Endodermal cell (in vitro differentiated cells): Measurements from ENCODE around the gene LCN9. TPM values are rescaled to one million over a fixed set of nuclear protein-coding genes. Genes with fewer than 3 reads are reported as not detected.

Experiments used
- DNase-seq: peaks from one replicate; pipeline ENCODE4 v3.0.0-alpha.2; 2017
- H3K27ac ChIP-seq: 2 replicates; pipeline ENCODE4 v1.5.1; 2013; ENCODE audit warnings: mild to moderate bottlenecking, low read depth, low read length, moderate library complexity
- H3K27me3 ChIP-seq: 2 replicates; pipeline ENCODE4 v1.6.1; 2013; ENCODE audit warnings: mild to moderate bottlenecking, low read length, moderate library complexity; ENCODE audit not compliant: insufficient read depth, control insufficient read depth, poor library complexity, severe bottlenecking
- H3K36me3 ChIP-seq: 2 replicates; pipeline ENCODE4 v1.7.0; 2013; ENCODE audit warnings: mild to moderate bottlenecking, low read length, moderate library complexity; ENCODE audit not compliant: control insufficient read depth, insufficient read depth
- H3K4me1 ChIP-seq: one replicate; pipeline ENCODE4 v1.7.0; 2013; ENCODE audit warnings: low read length; ENCODE audit not compliant: control insufficient read depth, insufficient read depth
- H3K4me3 ChIP-seq: 2 replicates; pipeline ENCODE4 v1.5.1; 2013; ENCODE audit warnings: mild to moderate bottlenecking, low read length, moderate library complexity
- H3K9ac ChIP-seq: 2 replicates; pipeline ENCODE4 v1.6.1; 2013; ENCODE audit warnings: mild to moderate bottlenecking, low read length, moderate library complexity; ENCODE audit not compliant: poor library complexity, severe bottlenecking; ENCODE audit errors: extremely low read depth
- H3K9me3 ChIP-seq: 2 replicates; pipeline ENCODE4 v1.6.1; 2013; ENCODE audit warnings: mild to moderate bottlenecking, low read length, moderate library complexity; ENCODE audit not compliant: control insufficient read depth
- H3K27ac Mint-ChIP-seq: 2 replicates; pipeline ENCODE4 v1.8.0; 2020; ENCODE audit warnings: mixed read lengths
- H3K27me3 Mint-ChIP-seq: 2 replicates; pipeline ENCODE4 v1.8.0; 2021; ENCODE audit warnings: mild to moderate bottlenecking, mixed read lengths; ENCODE audit not compliant: insufficient read depth
- H3K36me3 Mint-ChIP-seq: 2 replicates; pipeline ENCODE4 v1.8.0; 2020; ENCODE audit warnings: low read depth, mixed read lengths
- H3K4me1 Mint-ChIP-seq: 2 replicates; pipeline ENCODE4 v1.8.0; 2020; ENCODE audit warnings: mixed read lengths
- H3K4me3 Mint-ChIP-seq: 2 replicates; pipeline ENCODE4 v1.8.0; 2020; ENCODE audit warnings: mild to moderate bottlenecking, moderate library complexity, mixed read lengths
- H3K9me3 Mint-ChIP-seq: 2 replicates; pipeline ENCODE4 v1.8.0; 2020; ENCODE audit warnings: mild to moderate bottlenecking, mixed read lengths
- WGBS, 2 experiments: methylation state at CpG; one replicate each; pipeline versions ENCODE4 v1.1.5 to v1.1.7; 2013; ENCODE audit warnings: missing lambda C conversion rate in 2 of 2, mixed read lengths in 1 of 2; ENCODE audit not compliant: insufficient coverage in 1 of 2, insufficient read length in 1 of 2; 5-methylcytosine and 5-hydroxymethylcytosine counted together
- total RNA-seq, 2 donors: library from RNA; stranded (reverse); fragmentation: NEBNext Ultra II Directional in 1 of 2; extraction: Animal tissue kit (Norgen Biotek cat#: 25700) in 1 of 2; gene quantifications; 2 replicates in 1 of 2; 3 replicates in 1 of 2; pipeline ENCODE4 v1.2.1, GENCODE V29; 2021
- TF ChIP-seq, protein P1 (sequence below): fragments of 200-600 bp; sonication (generic); conservative IDR thresholded peaks from 2 replicates; pipeline ENCODE4 v1.5.0; 2021; ENCODE audit warnings: antibody characterized with exemption, mild to moderate bottlenecking

LCN9 gene
- total RNA-seq, 2 donors from 2014 or later, result 0.46 to 10.7 TPM

DNA sequence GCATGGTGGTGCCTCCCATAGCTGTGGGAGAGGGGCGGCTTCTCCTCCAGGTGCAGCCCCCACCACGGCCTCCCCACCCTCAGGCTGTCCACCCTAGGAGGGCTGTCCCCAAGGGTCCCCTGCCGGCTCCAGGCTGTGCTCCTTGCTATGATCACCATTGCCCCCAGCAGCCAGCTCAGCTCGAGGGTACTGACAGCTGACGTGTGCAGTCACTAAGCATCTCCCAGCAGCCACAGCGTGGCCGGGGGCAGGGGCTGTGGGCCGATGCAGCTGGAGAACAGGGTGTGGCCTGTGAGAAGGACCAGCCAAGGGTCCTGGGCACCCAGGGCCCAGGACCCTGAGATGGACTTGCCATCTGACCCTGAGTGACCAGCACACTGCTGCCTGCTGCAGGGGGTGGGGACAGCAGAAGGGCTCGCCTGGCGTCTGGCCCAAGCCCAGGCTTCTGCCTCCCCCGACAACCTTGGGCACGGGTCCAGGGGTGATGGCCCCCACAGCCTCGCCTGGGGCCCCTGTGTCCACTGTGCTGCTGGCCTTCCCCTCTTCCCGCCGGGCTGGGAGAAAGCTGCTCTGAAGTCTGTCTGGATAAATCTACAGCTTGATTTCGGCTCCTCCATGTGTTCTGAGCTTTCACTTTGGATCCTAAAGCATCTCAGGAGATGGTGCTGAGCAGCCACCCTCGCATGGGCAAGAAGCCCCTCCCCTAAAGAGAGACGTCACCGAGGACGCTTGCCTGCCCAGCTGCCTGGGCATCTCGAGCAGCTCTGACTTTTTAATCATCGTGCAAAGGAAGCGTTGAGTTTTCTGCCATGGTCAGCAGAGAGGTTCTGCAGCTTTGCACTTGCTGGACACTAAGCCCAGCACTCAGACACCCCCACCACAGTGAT, 44.4 kb downstream of the LCN9 start:
- DNase-seq, result no peak
- Histone ChIP-seq H3K27ac (no peak overlapping the region), H3K36me3 (no peaks in the 10 kb centered on the region), H3K27me3 (peaks cover 9% of the 10 kb centered on the region), H3K9ac (no peak overlapping the region), H3K9me3 (no peaks in the 10 kb centered on the region), H3K4me1 (no peaks in the 10 kb centered on the region), H3K4me3 (no peak overlapping the region)
- 66 to 74% methylated on average over 19 to 23 of the region's 23 CpGs for WGBS, 2 experiments
- no peaks in the 10 kb centered on the region for H3K36me3 Mint-ChIP-seq
- peaks cover 11% of the 10 kb centered on the region for H3K27me3 Mint-ChIP-seq
- H3K4me3 Mint-ChIP-seq, result no peak overlapping the region
- no peaks in the 10 kb centered on the region for H3K4me1 Mint-ChIP-seq
- H3K27ac Mint-ChIP-seq, result no peak overlapping the region
- H3K9me3 Mint-ChIP-seq, result no peaks in the 10 kb centered on the region
- TF ChIP-seq, protein P1, sequence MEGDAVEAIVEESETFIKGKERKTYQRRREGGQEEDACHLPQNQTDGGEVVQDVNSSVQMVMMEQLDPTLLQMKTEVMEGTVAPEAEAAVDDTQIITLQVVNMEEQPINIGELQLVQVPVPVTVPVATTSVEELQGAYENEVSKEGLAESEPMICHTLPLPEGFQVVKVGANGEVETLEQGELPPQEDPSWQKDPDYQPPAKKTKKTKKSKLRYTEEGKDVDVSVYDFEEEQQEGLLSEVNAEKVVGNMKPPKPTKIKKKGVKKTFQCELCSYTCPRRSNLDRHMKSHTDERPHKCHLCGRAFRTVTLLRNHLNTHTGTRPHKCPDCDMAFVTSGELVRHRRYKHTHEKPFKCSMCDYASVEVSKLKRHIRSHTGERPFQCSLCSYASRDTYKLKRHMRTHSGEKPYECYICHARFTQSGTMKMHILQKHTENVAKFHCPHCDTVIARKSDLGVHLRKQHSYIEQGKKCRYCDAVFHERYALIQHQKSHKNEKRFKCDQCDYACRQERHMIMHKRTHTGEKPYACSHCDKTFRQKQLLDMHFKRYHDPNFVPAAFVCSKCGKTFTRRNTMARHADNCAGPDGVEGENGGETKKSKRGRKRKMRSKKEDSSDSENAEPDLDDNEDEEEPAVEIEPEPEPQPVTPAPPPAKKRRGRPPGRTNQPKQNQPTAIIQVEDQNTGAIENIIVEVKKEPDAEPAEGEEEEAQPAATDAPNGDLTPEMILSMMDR, result no peak

DNA sequence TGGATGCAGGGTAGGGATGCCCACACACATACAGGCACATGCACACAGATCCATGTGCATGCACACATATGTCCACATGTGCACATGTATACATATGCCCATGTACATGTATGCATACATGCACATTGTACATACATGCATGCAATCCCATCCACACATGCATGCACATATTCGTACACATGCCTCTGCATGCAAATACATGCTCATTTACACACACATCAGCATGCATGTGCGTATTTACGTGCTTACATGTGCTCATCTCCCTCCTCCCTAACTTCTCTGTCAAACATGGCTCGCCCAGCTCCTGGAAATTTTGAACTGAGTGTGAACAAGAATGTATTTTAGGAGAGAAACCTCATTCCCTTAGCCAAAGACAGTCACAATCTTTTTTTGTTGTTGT, 45.1 kb downstream of the LCN9 start:
- H3K36me3 ChIP-seq, result no peaks in the 10 kb centered on the region
- H3K27me3 ChIP-seq, result peaks cover 8% of the 10 kb centered on the region
- H3K9ac ChIP-seq, result no peak overlapping the region
- Mint-ChIP-seq H3K27ac (no peak overlapping the region), H3K4me1 (no peaks in the 10 kb centered on the region), H3K9me3 (no peaks in the 10 kb centered on the region), H3K27me3 (peaks cover 9% of the 10 kb centered on the region), H3K36me3 (no peaks in the 10 kb centered on the region), H3K4me3 (no peak overlapping the region)
- H3K27ac ChIP-seq, result no peak overlapping the region
- 96 to 97% methylated on average over 3 to 4 of the region's 4 CpGs for WGBS, 2 experiments
- H3K4me3 ChIP-seq, result no peak overlapping the region
- H3K4me1 ChIP-seq, result no peaks in the 10 kb centered on the region
- H3K9me3 ChIP-seq, result no peaks in the 10 kb centered on the region
- no peak for DNase-seq
- TF ChIP-seq, protein P1, result no peak

DNA sequence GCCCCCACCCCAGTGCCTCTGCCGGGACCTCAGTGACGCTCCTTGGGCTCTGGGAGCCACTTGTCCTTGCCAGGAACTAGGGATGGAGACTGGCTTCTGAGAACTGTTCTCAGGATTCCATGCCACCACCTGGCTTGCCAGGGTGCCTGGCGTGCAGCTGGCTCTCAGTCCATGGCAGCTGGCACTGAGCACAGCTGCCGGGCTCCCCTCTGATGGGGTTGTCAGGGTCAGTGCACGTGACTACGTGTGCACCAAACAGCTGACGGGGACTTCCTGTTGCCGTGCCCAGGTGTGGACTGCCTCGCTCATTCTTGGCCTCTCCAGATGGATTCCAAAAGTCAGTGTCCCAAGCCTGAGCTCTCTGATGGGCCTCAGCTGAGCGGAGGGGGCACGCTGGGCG, 48.3 kb downstream of the LCN9 start:
- 88 to 92% methylated on average over 11 to 12 of the region's 12 CpGs for WGBS, 2 experiments
- no peaks in the 10 kb centered on the region for H3K4me1 ChIP-seq
- Mint-ChIP-seq H3K27ac (no peak overlapping the region), H3K9me3 (no peaks in the 10 kb centered on the region), H3K4me3 (no peak overlapping the region), H3K4me1 (no peaks in the 10 kb centered on the region), H3K36me3 (no peaks in the 10 kb centered on the region), H3K27me3 (peaks cover 24% of the 10 kb centered on the region)
- no peak overlapping the region for H3K4me3 ChIP-seq
- H3K27me3 ChIP-seq, result peaks cover 33% of the 10 kb centered on the region
- TF ChIP-seq, protein P1, result no peak
- no peaks in the 10 kb centered on the region for H3K9me3 ChIP-seq
- H3K27ac ChIP-seq, result no peak overlapping the region
- DNase-seq, result no peak
- H3K9ac ChIP-seq, result no peak overlapping the region
- no peaks in the 10 kb centered on the region for H3K36me3 ChIP-seq
